HCT116 (cell line): Measurements from ENCODE around the gene CSNK1G2. TPM values are rescaled to one million over a fixed set of nuclear protein-coding genes. Genes with fewer than 3 reads are reported as not detected.

ENCODE experiments used
- ATAC-seq: fragments of 200-7000 bp; cut with Tn5 transposase; 2 replicates; pipeline ENCODE4 v1.9.1; 2020; ENCODE audit warnings: mild to moderate bottlenecking, moderate library complexity
- Bru-seq: library from RNA; stranded (reverse); fragments of 400-500 nt; gene quantifications from one replicate; lab custom pipeline; 2021; lab: Mats Ljungman, UMichigan
- BruChase-seq, 2 experiments: library from RNA; stranded (reverse); fragments of 400-500 nt; gene quantifications; one replicate each; lab custom pipeline; 2021; lab: Mats Ljungman, UMichigan
- BruUV-seq: library from RNA; stranded (reverse); fragments of 400-500 nt; replicated peaks from 2 replicates; lab custom pipeline; 2021; lab: Mats Ljungman, UMichigan
- CTCF ChIA-PET: fragments of 300-600 bp; sonication (Branson Sonifier 250); formaldehyde crosslinking; loops from one replicate; lab custom pipeline; 2021; ENCODE audit warnings: antibody characterized with exemption; lab: Charles Lee
- POLR2A ChIA-PET: fragments of 300-600, 350-600 bp; sonication (Branson Sonifier 250); formaldehyde crosslinking; loops from one replicate; lab custom pipeline; 2021; ENCODE audit warnings: antibody characterized with exemption; lab: Charles Lee
- RAD21 ChIA-PET, 2 experiments: fragments of 300-600 bp; sonication (Branson Sonifier 250); formaldehyde crosslinking; loops; one replicate each; lab custom pipeline; 2023; ENCODE audit warnings: low total read pairs in 2 of 2; ENCODE audit not compliant: uncharacterized antibody in 2 of 2, unreplicated experiment in 2 of 2, low non-redundant PET in 1 of 2; lab: Charles Lee
- DNase-seq: peaks from one replicate; pipeline ENCODE4 v3.0.0-alpha.2; 2010; ENCODE audit warnings: low read depth, low spot score
- H2AFZ ChIP-seq: fragments of 200-600 bp; shearing (Covaris generic), sonication (generic); 2 replicates; pipeline ENCODE4 v1.6.1; 2017; ENCODE audit warnings: low read depth, mixed run types, mixed read lengths, antibody characterized with exemption, low read length; ENCODE audit not compliant: poor library complexity, severe bottlenecking
- H3K27ac ChIP-seq: 2 replicates; pipeline ENCODE4 v1.5.1; 2012; ENCODE audit warnings: low read depth, low read length
- H3K27me3 ChIP-seq: fragments of 200-600 bp; sonication (generic); 2 replicates; pipeline ENCODE4 v1.6.1; 2016; ENCODE audit warnings: mixed run types, low read length, mixed read lengths; ENCODE audit not compliant: insufficient read depth
- H3K36me3 ChIP-seq, 2 experiments: fragments of 200-500 bp in 1 of 2; fragments of 200-600 bp in 1 of 2; sonication (Bioruptor generic) in 1 of 2; sonication (generic) in 1 of 2; 2 replicates each; pipeline versions ENCODE4 v1.5.1 to v1.6.1; 2014 to 2016; ENCODE audit warnings: low read length in 2 of 2, inconsistent platforms in 1 of 2, mixed read lengths in 1 of 2, mixed run types in 1 of 2; ENCODE audit not compliant: insufficient read depth in 2 of 2, control insufficient read depth in 1 of 2
- H3K4me1 ChIP-seq, 2 experiments: fragments of 200-600 bp in 1 of 2; sonication (generic) in 1 of 2; 2 replicates each; pipeline versions ENCODE4 v1.5.1 to v1.6.1; 2012 to 2017; ENCODE audit warnings: low read length in 2 of 2, inconsistent platforms in 1 of 2, mild to moderate bottlenecking in 1 of 2, mixed read lengths in 1 of 2, mixed run types in 1 of 2, moderate library complexity in 1 of 2; ENCODE audit not compliant: insufficient read depth in 2 of 2, control insufficient read depth in 1 of 2
- H3K4me2 ChIP-seq: fragments of 200-600 bp; sonication (generic); 2 replicates; pipeline ENCODE4 v1.6.1; 2017; ENCODE audit warnings: mixed run types, low read length, mixed read lengths
- H3K4me3 ChIP-seq, 2 experiments: fragments of 200-600 bp in 1 of 2; sonication (generic) in 1 of 2; replicated peaks in 1 of 2; 2 replicates each; pipeline ENCODE4 v1.5.1; 2011 to 2016; ENCODE audit warnings: low read length in 2 of 2, control low read depth in 1 of 2, low read depth in 1 of 2, mild to moderate bottlenecking in 1 of 2, mixed read lengths in 1 of 2, mixed run types in 1 of 2
- H3K79me2 ChIP-seq: fragments of 200-600 bp; sonication (generic); 2 replicates; pipeline ENCODE4 v1.6.1; 2017; ENCODE audit warnings: mild to moderate bottlenecking, mixed run types, low read length, moderate library complexity, mixed read lengths; ENCODE audit not compliant: insufficient read depth
- H3K9ac ChIP-seq: fragments of 200-600 bp; sonication (generic); 2 replicates; pipeline ENCODE4 v1.6.1; 2016; ENCODE audit warnings: low read length, mixed read lengths
- H3K9me2 ChIP-seq: fragments of 200-600 bp; sonication (generic), shearing (Covaris generic); 2 replicates; pipeline ENCODE4 v1.6.1; 2017; ENCODE audit warnings: mixed run types, mild to moderate bottlenecking, moderate library complexity; ENCODE audit not compliant: insufficient read depth
- H3K9me3 ChIP-seq, 2 experiments: fragments of 200-500 bp in 1 of 2; fragments of 200-600 bp in 1 of 2; sonication (Bioruptor generic) in 1 of 2; sonication (generic) in 1 of 2; 2 replicates each; pipeline ENCODE4 v1.6.1; 2014 to 2017; ENCODE audit warnings: low read length in 2 of 2, mixed read lengths in 2 of 2, inconsistent platforms in 1 of 2, low read depth in 1 of 2, mild to moderate bottlenecking in 1 of 2, mixed run types in 1 of 2, moderate library complexity in 1 of 2; ENCODE audit not compliant: control insufficient read depth in 1 of 2, insufficient read depth in 1 of 2
- H4K20me1 ChIP-seq: fragments of 200-600 bp; sonication (generic), shearing (Covaris generic); 2 replicates; pipeline ENCODE4 v1.6.1; 2017; ENCODE audit warnings: mixed run types, mild to moderate bottlenecking, moderate library complexity; ENCODE audit not compliant: insufficient read depth
- CBX3 ChIP-seq: IDR thresholded peaks from 2 replicates; pipeline ENCODE4 v1.6.1; 2012; ENCODE audit warnings: low read depth
- EZH2 ChIP-seq: fragments of 200-600 bp; sonication (generic); IDR thresholded peaks from 2 replicates; pipeline ENCODE4 v1.6.1; 2017; ENCODE audit warnings: antibody characterized with exemption, mixed run types
- FOSL1 ChIP-seq: IDR thresholded peaks from 2 replicates; pipeline ENCODE4 v1.6.1; 2012; ENCODE audit warnings: low read depth
- POLR2A ChIP-seq: IDR thresholded peaks from 2 replicates; pipeline ENCODE4 v1.7.0; 2011; ENCODE audit warnings: borderline replicate concordance; ENCODE audit not compliant: insufficient read depth, insufficient read length; ENCODE audit errors: extremely low read depth
- POLR2AphosphoS5 ChIP-seq: IDR thresholded peaks from 2 replicates; pipeline ENCODE4 v1.6.1; 2011; ENCODE audit warnings: mild to moderate bottlenecking, low read depth, low read length, moderate library complexity
- RAD21 ChIP-seq: IDR thresholded peaks from 2 replicates; pipeline ENCODE4 v1.6.1; 2012; ENCODE audit warnings: low read depth, mild to moderate bottlenecking
- YY1 ChIP-seq: IDR thresholded peaks from 2 replicates; pipeline ENCODE4 v1.6.1; 2011; ENCODE audit warnings: low read length, low read depth, moderate library complexity, mild to moderate bottlenecking; ENCODE audit not compliant: insufficient replicate concordance; ENCODE audit errors: extremely low read depth
- ZFX ChIP-seq: fragments of 450-650 bp; IDR thresholded peaks from 2 replicates; pipeline ENCODE4 v1.6.1; 2017
- ZNF274 ChIP-seq: fragments of 200-500 bp; sonication (Bioruptor generic); IDR thresholded peaks from 2 replicates; pipeline ENCODE4 v1.6.1; 2014; ENCODE audit warnings: mild to moderate bottlenecking, low read depth, low read length, inconsistent platforms
- intact Hi-C: fragments of 100-400 bp; cut with micrococcal nuclease; formaldehyde crosslinking; loops from 2 replicates; pipeline ENCODE4 v1.10.0; 2022
- long read RNA-seq: library from polyadenylated mRNA; unstranded; transcript quantifications from one replicate; pipeline ENCODE4 v2.0.0, GENCODE V29; 2021; ENCODE audit not compliant: unreplicated experiment
- polyA plus RNA-seq: library from polyadenylated mRNA; unstranded; fragments of >200 nt; gene quantifications from 2 replicates; pipeline ENCODE4 v1.2.1, GENCODE V29; 2012; ENCODE audit warnings: missing spikeins
- total RNA-seq: library from RNA; stranded (reverse); gene quantifications from one replicate; pipeline ENCODE4 v1.2.1, GENCODE V29; 2021; ENCODE audit not compliant: unreplicated experiment
- TF ChIP-seq, protein P1 (sequence below), 3 experiments: fragments of 200-600 bp in 1 of 3; sonication (generic) in 1 of 3; IDR thresholded peaks in 2 of 3; conservative IDR thresholded peaks in 1 of 3; 2 replicates each; pipeline ENCODE4 v1.5.1; 2012 to 2017; ENCODE audit warnings: low read depth in 2 of 3, low read length in 2 of 3, antibody characterized with exemption in 1 of 3, borderline replicate concordance in 1 of 3, control low read depth in 1 of 3, mild to moderate bottlenecking in 1 of 3, mixed read lengths in 1 of 3, mixed run types in 1 of 3, moderate library complexity in 1 of 3; ENCODE audit not compliant: insufficient read depth in 1 of 3

Gene CSNK1G2
- total RNA-seq (97.9 TPM), Bru-seq, nascent RNA (percentile 57 among the genes with signal in this experiment), BruChase-seq, experiment 1, labeled RNA remaining after a 6-hour chase (percentile 78 among the genes with signal in this experiment), BruChase-seq, experiment 2, labeled RNA remaining after a 2-hour chase (percentile 65 among the genes with signal in this experiment)
- polyA plus RNA-seq: 90.6 and 114 TPM in 2 replicates
- long read RNA-seq, transcript CSNK1G2-201 (12 exons, 2,918 nt): major isoform, 48 of 147 reads
- long read RNA-seq, partial matches to known transcripts: 29 of 147 reads
- long read RNA-seq, other reads (novel, unspliced or antisense): 69 of 147 reads

DNA sequence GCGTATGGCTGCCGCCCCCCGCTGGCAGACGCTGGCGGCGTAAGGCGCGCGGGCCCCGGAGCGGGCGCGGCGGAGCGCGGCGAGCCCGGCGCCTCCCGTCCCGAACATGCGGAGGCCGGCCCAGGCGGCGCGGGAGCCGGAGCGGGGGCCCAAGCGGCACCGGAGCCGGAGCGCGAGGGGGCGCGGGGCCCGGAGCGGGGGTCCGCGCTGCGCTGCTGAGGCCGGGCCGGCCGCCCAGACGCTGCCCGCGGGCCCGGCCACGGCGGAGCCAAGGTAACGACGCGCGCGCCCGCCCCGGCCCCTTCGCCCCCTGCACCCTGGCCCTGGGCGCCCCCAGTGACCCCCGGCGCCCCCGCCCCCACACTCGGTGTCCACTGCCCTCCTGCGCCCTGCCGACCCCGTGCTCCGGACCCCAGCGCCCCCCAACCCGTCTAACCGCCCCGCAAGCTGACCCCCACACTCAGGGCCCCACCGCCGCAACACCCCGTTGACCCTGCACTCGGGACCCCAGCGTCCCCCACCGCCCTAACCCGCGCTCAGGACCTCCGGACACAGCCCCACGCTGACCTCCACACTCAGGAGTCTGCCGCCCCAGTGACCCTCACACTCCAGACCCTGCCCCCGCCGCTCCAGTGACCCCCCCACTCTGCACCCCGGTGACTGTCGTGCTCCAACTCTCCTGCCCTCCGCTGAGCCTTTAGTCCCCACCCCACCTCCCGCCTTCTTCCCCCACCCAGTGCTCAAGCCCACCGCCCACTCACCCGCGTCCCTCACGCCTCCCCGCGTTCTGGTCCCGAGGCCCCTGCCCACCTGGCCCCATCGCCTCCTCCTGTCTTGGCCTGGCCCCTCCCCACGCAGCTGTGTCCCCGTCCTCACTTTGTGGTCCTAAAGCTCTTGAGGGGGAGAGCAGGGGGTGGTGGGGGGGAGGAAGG is at the start of gene CSNK1G2:
TSS of gene CSNK1G2 (plus strand) at position 27 of the 932 bp plus-strand sequence. CDS start 28,601 bp downstream, outside the sequence.
- no peaks in the 10 kb centered on the region for H4K20me1 ChIP-seq
- H3K4me2 ChIP-seq: peak within 1 kb of the TSS; percentile 100
- H3K9me3 ChIP-seq: no peaks in the 10 kb centered on the region
- H3K36me3 ChIP-seq: no peaks in the 10 kb centered on the region
- no peak within 1 kb of the TSS for H2AFZ ChIP-seq
- H3K27ac ChIP-seq: peak within 1 kb of the TSS; percentile 95
- no peaks in the 10 kb centered on the region for H3K9me2 ChIP-seq
- peaks cover 48% of the 10 kb centered on the region for H3K79me2 ChIP-seq
- ChIA-PET CTCF (interaction anchor here (0.5 kb wide), 1 partner anchor 13 kb away, joined by 3 read pairs; no protein-coding TSS in a partner anchor), POLR2A (no interaction called here), RAD21 (no interaction called here)
- peak within 1 kb of the TSS; percentile 87 for H3K9ac ChIP-seq
- TF ChIP-seq YY1 (peak; percentile 19), RAD21 (no peak), EZH2 (no peak), CBX3 (no peak), ZFX (peak; percentile 51), ZNF274 (no peak), POLR2A (peak; percentile 19), POLR2AphosphoS5 (0 out of 2 replicates have a peak, but pooled peaks have one; percentile 10), FOSL1 (no peak)
- TF ChIP-seq, protein P1, sequence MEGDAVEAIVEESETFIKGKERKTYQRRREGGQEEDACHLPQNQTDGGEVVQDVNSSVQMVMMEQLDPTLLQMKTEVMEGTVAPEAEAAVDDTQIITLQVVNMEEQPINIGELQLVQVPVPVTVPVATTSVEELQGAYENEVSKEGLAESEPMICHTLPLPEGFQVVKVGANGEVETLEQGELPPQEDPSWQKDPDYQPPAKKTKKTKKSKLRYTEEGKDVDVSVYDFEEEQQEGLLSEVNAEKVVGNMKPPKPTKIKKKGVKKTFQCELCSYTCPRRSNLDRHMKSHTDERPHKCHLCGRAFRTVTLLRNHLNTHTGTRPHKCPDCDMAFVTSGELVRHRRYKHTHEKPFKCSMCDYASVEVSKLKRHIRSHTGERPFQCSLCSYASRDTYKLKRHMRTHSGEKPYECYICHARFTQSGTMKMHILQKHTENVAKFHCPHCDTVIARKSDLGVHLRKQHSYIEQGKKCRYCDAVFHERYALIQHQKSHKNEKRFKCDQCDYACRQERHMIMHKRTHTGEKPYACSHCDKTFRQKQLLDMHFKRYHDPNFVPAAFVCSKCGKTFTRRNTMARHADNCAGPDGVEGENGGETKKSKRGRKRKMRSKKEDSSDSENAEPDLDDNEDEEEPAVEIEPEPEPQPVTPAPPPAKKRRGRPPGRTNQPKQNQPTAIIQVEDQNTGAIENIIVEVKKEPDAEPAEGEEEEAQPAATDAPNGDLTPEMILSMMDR (IDR thresholded peaks at IDR 0.05 in 2 of 3, conservative IDR thresholded peaks at IDR 0.05 in 1 of 3; ENCODE audit: borderline replicate concordance in 1 of 3, insufficient read depth in 1 of 3, low read depth in 2 of 3, low read length in 2 of 3): no peak
- DNase-seq (no peak), ATAC-seq (peak; percentile 64)
- H3K27me3 ChIP-seq: no peaks in the 10 kb centered on the region
- intact Hi-C loops: no loop called here
- peak within 1 kb of the TSS; percentile 83 to 92 for H3K4me3 ChIP-seq
- BruUV-seq: no TSS peak
- peaks cover 18 to 51% of the 10 kb centered on the region in 2 experiments for H3K4me1 ChIP-seq
